Right atrium auricular region (tissue), 2 donors: ENCODE measurements around the gene LSM7. TPM values are rescaled to one million over a fixed set of nuclear protein-coding genes. Genes with fewer than 3 reads are reported as not detected.
A peak's percentile ranks its signal among the peaks of the same experiment; 100 is the strongest.

Source experiments
- DNase-seq: peaks from one replicate; pipeline ENCODE4 v3.0.0-alpha.2; 2019; ENCODE audit warnings: low spot score
- H3K27ac ChIP-seq, 2 donors: fragments of 200-600 bp; sonication (generic); 1 replicate in 1 of 2; 2 replicates in 1 of 2; pipeline ENCODE4 v1.5.1; 2016 to 2019
- H3K27me3 ChIP-seq, 2 donors: fragments of 200-600 bp; sonication (generic); one replicate each; pipeline versions ENCODE4 v1.5.1 to v1.6.0; 2017 to 2019
- H3K36me3 ChIP-seq: fragments of 200-600 bp; sonication (generic); one replicate; pipeline ENCODE4 v1.5.1; 2016
- H3K4me1 ChIP-seq, 2 donors: fragments of 200-600 bp; sonication (generic); one replicate each; pipeline versions ENCODE4 v1.5.1 to v1.6.0; 2017 to 2019
- H3K4me3 ChIP-seq, 2 donors: fragments of 200-600 bp; sonication (generic); 1 replicate in 1 of 2; 2 replicates in 1 of 2; pipeline ENCODE4 v1.5.1; 2017 to 2019; ENCODE audit warnings: mild to moderate bottlenecking in 1 of 2, moderate library complexity in 1 of 2
- H3K9me3 ChIP-seq, 2 donors: fragments of 200-600 bp; sonication (generic); one replicate each; pipeline ENCODE4 v1.5.1; 2019
- CTCF ChIP-seq, 2 donors: fragments of 200-600 bp; sonication (generic); IDR thresholded peaks; one replicate each; pipeline ENCODE4 v1.5.1; 2019; ENCODE audit warnings: antibody characterized with exemption in 2 of 2
- total RNA-seq, 2 donors: library from RNA; depleted of rRNA; stranded (reverse); fragments of >200 nt; gene quantifications; one replicate each; pipeline ENCODE4 v1.1.0, GENCODE V29; 2016

The LSM7 gene
- total RNA-seq, 2 donors from 2014 or later = 38.6 to 104 TPM

- Histone ChIP-seq H3K9me3 (no peaks in the 10 kb centered on the region), H3K27ac (no peak overlapping the region), H3K4me3 (no peak overlapping the region), H3K27me3 (no peaks in the 10 kb centered on the region), H3K36me3 (peaks cover 7% of the 10 kb centered on the region), H3K4me1 (peaks cover 0 to 25% of the 10 kb centered on the region in 2 donors)
- no peak for TF ChIP-seq CTCF (IDR thresholded peaks at IDR 0.05)
- DNase-seq = no peak
These were observed 47.6 kb downstream of the LSM7 start for GRCh38 chr19:2280633-2281264.

- H3K9me3 ChIP-seq = no peaks in the 10 kb centered on the region
- TF ChIP-seq CTCF (IDR thresholded peaks at IDR 0.05) = no peak
- H3K27ac ChIP-seq = no peak overlapping the region
- H3K27me3 ChIP-seq = no peaks in the 10 kb centered on the region
- H3K36me3 ChIP-seq = peaks cover 7% of the 10 kb centered on the region
- no peak for DNase-seq
- H3K4me1 ChIP-seq = peaks cover 0 to 44% of the 10 kb centered on the region in 2 donors
- no peak overlapping the region for H3K4me3 ChIP-seq
These were observed 49.8 kb downstream of the LSM7 start for GRCh38 chr19:2278459-2279158.

DNA sequence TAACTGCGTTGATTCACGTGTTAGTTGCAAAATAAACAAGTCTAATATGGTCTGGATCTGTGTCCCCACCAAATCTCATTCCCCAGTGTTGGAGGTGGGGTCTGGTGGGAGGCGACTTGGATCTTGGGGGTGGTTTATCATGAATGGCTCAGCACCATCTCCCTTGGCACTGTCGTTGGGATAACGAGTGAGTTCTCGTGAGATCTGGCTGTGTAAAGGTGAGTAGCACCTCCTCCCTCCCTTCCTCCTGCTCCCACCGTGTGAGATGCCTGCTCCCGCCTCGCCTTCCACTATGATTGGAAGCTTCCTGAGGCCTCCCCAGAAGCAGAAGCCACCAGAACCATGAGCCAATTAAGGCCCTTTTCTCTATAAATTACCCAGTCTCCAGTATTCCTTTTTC is 51.2 kb downstream of the LSM7 start:
- Histone ChIP-seq H3K27ac (no peak overlapping the region), H3K36me3 (peaks cover 21% of the 10 kb centered on the region), H3K4me1 (peaks cover 0 to 50% of the 10 kb centered on the region in 2 donors), H3K4me3 (no peak overlapping the region), H3K27me3 (no peaks in the 10 kb centered on the region), H3K9me3 (no peaks in the 10 kb centered on the region)
- DNase-seq = no peak
- no peak for TF ChIP-seq CTCF (IDR thresholded peaks at IDR 0.05)

- H3K27me3 ChIP-seq = no peaks in the 10 kb centered on the region
- H3K4me1 ChIP-seq = peaks cover 0 to 50% of the 10 kb centered on the region in 2 donors
- no peak overlapping the region for H3K27ac ChIP-seq
- no peak overlapping the region for H3K4me3 ChIP-seq
- H3K9me3 ChIP-seq = no peaks in the 10 kb centered on the region
- peaks cover 28% of the 10 kb centered on the region for H3K36me3 ChIP-seq
- DNase-seq = no peak
- no peak for TF ChIP-seq CTCF (IDR thresholded peaks at IDR 0.05)
These were observed 51.9 kb downstream of the LSM7 start for GRCh38 chr19:2276429-2276986.

GRCh38 chr19:2275588-2276428 is 52.6 kb downstream of the LSM7 start:
- Histone ChIP-seq H3K9me3 (no peaks in the 10 kb centered on the region), H3K27ac (peak overlapping the region in 1 of 2 donors; percentile 32), H3K4me1 (peaks cover 0 to 55% of the 10 kb centered on the region in 2 donors), H3K36me3 (peaks cover 31% of the 10 kb centered on the region), H3K27me3 (no peaks in the 10 kb centered on the region), H3K4me3 (no peak overlapping the region)
- no peak for TF ChIP-seq CTCF (IDR thresholded peaks at IDR 0.05)
- no peak for DNase-seq
